Endothelial cell of hepatic sinusoid (primary cell): ENCODE results near the gene WNT4.

Experiments used
- in situ Hi-C: cut with HindIII; loops from 2 replicates; pipeline ENCODE4 v1.10.0; 2017; ENCODE audit warnings: low sequenced_read_pairs

WNT4 gene

GRCh38 chr1:22133247-22133930, 9.5 kb downstream of the WNT4 start:
- in situ Hi-C loops = loop anchor here (10.0 kb wide), 1 partner anchor 81 kb away; no protein-coding TSS in a partner anchor

DNA sequence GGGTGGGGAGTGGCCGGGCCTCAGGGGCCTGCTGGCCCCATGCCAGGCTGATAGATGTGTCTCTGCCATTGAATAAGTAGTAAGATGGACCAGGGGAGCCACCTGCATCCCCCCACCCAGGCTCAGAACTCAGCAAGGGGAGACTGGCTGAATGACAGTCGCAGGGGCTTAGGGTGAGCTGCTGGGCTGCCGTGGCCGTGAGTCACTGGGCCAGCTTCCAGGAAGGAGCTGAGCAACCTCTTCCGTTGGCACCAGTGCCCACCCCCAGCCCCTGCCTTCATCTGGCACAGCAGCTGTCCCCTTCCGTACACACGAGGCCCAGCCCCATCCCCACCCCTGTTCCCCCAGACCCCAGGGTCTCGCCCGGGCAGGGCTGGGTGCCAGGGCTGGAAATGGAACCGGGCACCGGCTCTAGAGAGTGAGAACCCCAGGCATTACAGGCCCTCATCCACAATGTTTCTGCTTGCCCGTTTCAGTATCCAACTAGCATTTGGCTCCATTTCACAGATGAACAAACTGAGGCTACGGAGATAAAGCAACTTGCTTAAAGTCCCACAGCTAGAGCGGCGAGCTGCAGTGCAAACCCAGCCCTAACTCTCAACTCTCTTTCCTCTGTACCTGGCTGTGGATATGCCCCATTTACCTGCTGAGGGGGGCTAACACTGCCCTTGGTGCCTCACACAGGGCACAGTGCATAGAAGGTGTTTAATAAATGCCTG, 10.2 kb downstream of the WNT4 start:
- in situ Hi-C loops = loop anchor here (10.0 kb wide), 1 partner anchor 82 kb away; no protein-coding TSS in a partner anchor

DNA sequence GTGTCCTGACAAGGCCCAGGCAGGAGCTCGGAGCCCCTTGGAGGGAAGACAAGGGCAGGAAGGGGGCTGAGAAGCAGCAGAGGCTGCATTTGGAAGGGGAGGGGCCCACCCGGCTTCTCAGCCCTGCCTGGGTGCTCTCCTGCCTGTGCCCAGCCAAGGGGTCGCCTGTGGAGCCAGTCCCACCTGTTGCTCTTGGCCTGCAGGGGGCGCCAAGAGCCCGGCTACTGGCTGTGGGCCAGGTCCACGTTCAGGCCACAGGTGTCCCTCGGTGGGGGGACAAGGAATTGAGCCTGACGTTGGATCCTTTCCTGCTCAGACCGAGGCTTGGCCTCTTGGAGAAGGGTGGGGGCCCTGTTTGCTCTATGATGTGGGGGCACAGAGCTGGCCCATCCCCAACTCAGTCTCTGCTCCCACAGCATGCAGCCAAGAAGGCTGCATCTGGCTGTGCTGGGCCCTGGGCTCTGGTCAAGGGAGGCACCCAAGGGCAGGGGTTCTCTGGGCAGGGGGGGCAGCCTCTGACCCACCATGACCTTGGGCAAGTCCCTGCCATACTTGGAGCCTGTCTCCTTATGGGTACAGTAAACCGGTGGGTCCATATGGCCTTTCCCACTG, 10.9 kb downstream of the WNT4 start:
- in situ Hi-C loops = loop anchor here (10.0 kb wide), 1 partner anchor 83 kb away; no protein-coding TSS in a partner anchor

- in situ Hi-C loops = loop anchor here (10.0 kb wide), 1 partner anchor 84 kb away; no protein-coding TSS in a partner anchor
Measured at GRCh38 chr1:22131062-22131461, 11.8 kb downstream of the WNT4 start.

GRCh38 chr1:22129501-22130117, 13.3 kb downstream of the WNT4 start:
- in situ Hi-C loops = loop anchor here (10.0 kb wide), 1 partner anchor 85 kb away; no protein-coding TSS in a partner anchor

DNA sequence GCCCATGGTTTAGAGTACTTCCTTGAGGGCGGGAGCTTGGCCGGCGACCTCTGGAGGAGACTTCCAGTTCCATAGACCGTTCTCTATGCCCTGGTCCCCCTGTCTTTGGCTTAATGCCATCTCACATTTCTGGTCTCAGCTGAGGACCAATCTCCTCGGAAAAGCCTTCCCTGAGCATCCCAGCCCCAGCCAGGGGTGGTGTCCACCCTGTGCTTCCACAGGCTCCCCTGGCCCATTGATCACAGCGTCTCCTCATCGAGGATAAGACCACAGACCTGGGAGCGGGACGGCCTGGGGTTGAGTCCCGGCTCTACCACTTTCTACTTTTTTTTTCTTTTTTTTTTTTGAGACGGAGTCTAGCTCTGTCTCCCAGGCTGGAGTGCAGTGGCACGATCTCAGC, 14.5 kb downstream of the WNT4 start:
- in situ Hi-C loops = no loop called here

DNA sequence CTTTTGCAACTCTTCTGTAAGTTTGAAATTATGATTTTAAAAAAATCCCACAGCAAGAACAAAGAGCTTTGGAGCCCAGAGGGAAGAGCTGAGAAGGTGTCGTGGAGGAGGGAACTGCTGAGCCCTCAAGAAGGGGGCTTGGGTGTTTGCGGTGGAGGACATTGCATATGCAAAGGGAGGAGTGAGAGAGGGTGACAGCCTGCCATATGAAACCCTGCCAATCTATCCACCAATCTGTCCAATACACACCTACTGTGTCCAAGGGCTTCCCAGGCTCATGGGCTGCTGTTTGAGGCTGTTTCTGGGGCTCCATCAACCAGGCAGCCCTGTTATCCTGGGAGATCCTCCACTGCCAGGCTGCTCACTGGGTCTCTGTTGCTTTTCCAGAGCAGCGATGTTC, 15.2 kb downstream of the WNT4 start:
- in situ Hi-C loops = no loop called here

DNA sequence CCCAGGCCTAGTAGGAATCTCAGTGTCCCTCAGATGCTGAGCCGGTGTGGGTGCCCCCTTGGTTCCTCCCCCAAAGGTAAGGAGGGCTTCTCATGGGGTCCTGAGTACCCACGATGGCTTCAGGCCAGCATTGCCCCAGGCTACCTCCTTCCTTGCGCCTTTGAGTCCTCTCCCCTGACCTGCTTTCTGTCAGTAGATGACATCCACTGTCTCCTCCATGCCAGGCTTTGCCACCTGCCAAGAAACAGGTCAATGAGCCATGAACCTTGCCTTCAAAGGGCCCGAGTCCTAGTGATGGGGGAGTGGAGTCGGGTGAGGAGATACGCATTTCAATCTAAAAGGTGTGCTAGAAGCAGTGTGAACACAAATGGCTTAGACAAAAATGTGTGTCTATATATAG, 15.6 kb downstream of the WNT4 start:
- in situ Hi-C loops = no loop called here

- in situ Hi-C loops = no loop called here
Measured at GRCh38 chr1:22126531-22126930, 16.4 kb downstream of the WNT4 start.

DNA sequence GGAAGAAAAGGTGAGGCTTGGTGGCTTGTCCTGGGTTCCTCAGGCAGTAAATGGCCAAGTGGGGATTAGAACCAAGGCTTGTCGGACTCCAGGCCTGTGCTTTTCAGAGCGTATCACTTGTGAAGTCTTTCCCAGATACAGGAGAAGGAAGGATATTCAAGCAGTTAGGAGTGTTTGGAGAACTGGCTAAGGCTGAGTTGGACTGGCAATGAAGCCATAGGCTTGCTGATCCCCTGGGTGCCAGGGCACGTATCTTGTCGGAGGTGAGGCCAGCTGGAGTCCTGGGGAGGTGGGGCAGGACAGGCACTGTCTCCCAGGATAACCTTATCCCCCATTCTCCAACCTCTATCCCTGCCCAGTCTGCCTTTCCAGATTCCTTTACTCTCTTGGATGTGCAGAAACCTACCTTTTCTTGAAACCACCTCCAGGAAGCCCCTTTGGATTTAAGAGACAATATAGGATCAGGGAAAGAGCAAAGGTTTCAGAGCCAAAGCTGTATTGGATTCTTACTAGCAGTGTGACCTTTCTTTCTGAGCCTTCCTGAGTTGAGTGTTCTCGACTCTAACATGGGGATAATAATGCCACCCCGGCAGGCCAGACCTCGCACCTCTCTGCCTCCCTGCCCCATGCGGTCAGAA, 18.2 kb downstream of the WNT4 start:
- in situ Hi-C loops = no loop called here

GRCh38 chr1:22123901-22124404, 18.9 kb downstream of the WNT4 start:
- in situ Hi-C loops = no loop called here

- in situ Hi-C loops = no loop called here
Measured at GRCh38 chr1:22123071-22123390, 19.9 kb downstream of the WNT4 start.

- in situ Hi-C loops = no loop called here
Measured at GRCh38 chr1:22122273-22123070, 20.4 kb downstream of the WNT4 start.

- in situ Hi-C loops = no loop called here
Measured at GRCh38 chr1:22121421-22121911, 21.4 kb downstream of the WNT4 start.

DNA sequence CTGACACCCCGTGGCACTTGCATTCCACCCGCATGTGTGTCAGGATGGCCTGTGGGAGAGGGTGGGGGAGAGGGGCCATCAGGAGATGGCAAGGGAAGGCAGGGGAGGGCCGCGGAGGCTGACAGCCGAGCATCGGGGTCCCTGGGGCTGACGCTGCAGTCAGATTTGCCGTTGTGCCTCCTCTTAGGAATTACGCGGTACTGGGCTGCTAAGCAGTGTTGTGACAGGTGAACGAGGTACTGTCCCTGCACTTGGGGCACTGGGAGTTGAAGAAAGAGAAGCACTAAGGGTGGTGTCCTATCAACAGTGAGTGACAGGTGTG, 22.5 kb downstream of the WNT4 start:
- in situ Hi-C loops = no loop called here

DNA sequence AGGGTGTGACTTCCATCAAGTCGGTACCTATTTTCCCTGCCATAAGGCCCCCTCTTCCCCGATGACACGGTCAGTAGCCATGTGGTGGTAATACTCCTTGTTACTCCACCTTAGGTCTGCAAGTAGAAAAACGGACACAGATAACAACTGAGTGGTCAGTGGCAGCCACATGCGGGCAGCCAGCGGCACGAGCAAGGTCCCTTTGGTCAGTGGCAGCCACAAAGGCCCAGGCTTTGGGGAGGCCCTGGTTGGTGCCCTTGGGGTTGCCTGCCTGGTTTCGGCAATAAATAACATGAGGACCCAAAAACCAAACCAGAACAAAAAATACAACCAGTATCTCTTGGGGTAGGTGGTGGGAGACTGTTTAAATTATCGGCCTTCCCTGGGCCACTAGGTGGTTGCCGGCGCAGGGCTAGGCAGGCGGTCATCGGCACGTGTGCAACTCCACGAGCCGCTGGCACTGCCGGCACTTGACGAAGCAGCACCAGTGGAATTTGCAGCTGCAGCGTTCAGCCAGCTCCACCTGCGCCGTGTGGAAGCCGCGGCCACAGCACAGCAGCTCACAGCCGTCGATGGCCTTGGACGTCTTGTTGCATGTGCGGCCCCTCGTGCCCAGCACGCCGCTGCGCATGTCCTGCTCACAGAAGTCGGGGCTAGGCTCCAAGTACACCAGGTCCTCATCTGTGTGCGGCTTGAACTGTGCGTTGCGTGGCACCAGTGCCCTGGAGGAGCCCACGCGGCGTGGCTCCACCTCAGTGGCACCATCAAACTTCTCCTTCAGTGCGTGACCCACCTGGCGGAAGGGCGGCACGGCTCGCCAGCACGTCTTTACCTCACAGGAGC, 23.1 kb downstream of the WNT4 start:
- in situ Hi-C loops = no loop called here

DNA sequence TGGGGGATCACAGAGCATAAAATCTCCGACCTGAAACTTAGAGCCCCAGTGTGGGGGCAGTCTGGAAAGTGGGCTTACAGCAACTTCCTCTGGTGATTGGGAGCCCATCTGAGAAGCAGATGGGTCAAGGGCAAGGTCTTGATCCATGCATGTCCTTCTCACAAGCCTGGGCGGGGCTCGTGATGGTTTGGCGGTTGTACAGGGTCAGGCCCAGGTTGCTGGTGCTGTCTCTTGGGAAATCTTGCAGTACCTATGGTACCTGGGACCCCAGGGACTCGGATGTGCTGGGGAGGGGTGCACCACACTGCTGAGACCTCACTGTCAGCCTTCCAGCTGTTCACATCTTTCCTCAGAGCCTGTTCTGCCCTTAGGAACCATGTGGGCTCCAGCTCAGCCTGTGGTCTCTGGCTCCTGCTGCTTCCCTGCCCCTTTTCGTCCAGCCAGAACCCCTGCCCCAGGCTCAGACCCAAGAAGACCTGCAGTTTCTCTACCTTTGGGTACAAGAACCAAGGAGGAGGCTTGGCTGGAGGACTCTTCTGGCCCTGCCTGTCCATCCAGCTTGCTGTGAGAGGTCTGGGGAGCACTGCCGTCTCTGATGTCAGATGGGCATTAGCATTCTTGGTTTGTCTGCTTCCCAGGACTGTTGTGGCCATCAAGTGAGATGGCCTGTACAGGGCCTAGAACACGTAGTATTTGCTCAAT, 24.5 kb downstream of the WNT4 start:
- in situ Hi-C loops = no loop called here

DNA sequence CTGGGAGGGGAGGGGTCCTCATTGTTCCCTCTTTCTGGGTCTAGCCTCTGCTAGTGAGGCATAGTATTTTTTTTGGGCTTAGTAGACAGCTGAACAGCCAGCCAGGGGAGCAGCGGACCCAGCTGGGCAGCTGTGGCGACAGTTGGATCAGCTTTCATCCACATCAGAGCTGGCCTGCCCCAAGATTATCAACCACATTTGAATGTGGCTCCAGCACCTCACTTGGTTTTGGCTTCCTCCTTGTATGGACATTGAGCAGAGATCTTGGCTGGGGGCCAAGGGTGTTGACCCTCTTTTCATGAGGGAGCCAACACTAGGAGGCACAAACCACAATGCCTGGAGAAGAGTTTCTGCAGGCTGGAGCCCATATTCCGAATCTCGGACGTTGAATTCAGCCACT, 25.0 kb downstream of the WNT4 start:
- in situ Hi-C loops = no loop called here

GRCh38 chr1:22117238-22117637, 25.7 kb downstream of the WNT4 start:
- in situ Hi-C loops = no loop called here
